Measurements from ENCODE around the gene B4GALNT3. TPM values are rescaled to one million over a fixed set of nuclear protein-coding genes. Genes with fewer than 3 reads are reported as not detected.

Gene B4GALNT3
- total RNA-seq, 1 donor from 2014 or later: 8.2 TPM

DNA sequence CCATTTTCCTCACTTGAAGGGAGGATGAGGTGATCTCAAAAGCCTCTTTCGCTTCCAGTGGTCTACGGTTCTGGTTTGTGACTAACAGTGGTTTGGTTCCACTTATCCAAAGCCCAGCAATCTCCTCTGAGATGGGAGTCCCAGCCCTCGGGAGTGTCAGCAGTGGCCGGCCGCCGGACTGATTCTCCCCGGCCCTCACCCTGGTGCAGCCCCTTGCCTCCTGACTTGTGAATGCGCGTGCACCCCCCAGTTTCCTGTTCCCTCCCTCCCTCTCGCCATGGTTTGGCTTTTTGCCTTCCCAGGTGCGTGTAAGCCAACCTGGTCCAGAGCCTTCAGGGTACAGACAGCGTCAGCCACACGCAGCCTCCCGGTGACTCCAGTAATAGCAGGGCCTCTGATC lies 74.5 kb downstream of the B4GALNT3 start:
- FAIRE-seq (no peak), DNase-seq (ENCODE audit: low read depth) (no peak)
- no peaks in the 10 kb centered on the region for H3K27me3 ChIP-seq (ENCODE audit: control insufficient read depth, insufficient read depth, low read length)
- no peaks in the 10 kb centered on the region for H3K36me3 ChIP-seq (ENCODE audit: control insufficient read depth, insufficient read depth, low read length)
- H3K4me3 ChIP-seq (ENCODE audit: low read depth, low read length): no peak overlapping the region
- TF ChIP-seq, protein P1, sequence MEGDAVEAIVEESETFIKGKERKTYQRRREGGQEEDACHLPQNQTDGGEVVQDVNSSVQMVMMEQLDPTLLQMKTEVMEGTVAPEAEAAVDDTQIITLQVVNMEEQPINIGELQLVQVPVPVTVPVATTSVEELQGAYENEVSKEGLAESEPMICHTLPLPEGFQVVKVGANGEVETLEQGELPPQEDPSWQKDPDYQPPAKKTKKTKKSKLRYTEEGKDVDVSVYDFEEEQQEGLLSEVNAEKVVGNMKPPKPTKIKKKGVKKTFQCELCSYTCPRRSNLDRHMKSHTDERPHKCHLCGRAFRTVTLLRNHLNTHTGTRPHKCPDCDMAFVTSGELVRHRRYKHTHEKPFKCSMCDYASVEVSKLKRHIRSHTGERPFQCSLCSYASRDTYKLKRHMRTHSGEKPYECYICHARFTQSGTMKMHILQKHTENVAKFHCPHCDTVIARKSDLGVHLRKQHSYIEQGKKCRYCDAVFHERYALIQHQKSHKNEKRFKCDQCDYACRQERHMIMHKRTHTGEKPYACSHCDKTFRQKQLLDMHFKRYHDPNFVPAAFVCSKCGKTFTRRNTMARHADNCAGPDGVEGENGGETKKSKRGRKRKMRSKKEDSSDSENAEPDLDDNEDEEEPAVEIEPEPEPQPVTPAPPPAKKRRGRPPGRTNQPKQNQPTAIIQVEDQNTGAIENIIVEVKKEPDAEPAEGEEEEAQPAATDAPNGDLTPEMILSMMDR (IDR thresholded peaks at IDR 0.05; ENCODE audit: insufficient read depth, low read length, severe bottlenecking): no peak

DNA sequence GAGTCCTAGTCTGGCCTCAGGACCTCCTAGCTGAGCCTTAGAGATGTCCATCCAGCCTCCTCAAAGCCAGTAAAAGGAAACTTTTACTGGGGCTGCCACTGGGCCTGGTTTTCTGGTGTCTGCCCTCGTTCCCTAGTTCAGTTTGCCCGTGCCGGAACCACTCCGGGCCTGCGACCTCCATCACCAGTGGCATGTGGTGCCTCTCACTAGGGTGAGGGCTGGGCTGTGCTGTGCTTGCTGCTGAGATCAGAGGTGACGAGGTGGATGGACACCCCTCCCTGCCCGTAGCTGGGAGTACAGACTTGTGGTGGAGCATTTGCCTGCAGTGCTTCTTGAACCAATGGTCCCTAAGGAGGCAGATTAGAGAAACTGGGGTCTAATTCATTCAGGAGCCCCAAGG lies 75.7 kb downstream of the B4GALNT3 start:
- no peaks in the 10 kb centered on the region for H3K36me3 ChIP-seq (ENCODE audit: control insufficient read depth, insufficient read depth, low read length)
- TF ChIP-seq, protein P1 (IDR thresholded peaks at IDR 0.05; ENCODE audit: insufficient read depth, low read length, severe bottlenecking): no peak
- H3K4me3 ChIP-seq (ENCODE audit: low read depth, low read length): no peak overlapping the region
- FAIRE-seq: no peak
- no peaks in the 10 kb centered on the region for H3K27me3 ChIP-seq (ENCODE audit: control insufficient read depth, insufficient read depth, low read length)
- no peak for DNase-seq (ENCODE audit: low read depth)

DNA sequence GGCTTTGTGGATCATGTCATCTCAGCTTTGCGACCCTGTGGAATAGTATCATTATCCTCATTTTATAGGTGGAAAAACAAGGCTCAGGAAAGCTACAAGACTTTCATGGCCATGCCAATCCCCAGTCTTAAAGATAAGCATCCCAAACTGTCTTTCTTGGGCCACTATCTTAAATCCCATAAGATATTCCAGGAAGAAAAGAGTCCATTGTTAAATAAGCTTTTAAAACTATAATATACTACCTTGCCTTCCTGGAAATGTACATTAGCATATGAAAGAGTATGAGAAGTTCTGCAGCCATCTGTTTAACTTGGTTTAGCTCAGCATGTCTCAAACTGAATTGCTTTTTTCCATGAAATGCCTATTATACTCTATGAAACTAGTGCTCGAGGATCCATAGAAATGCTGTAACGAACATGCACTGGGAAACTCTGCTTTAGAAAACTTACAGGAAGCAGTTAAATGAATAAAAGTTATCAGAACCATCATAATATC lies 77.1 kb downstream of the B4GALNT3 start:
- FAIRE-seq (no peak), DNase-seq (ENCODE audit: low read depth) (no peak)
- Histone ChIP-seq H3K36me3 (ENCODE audit: control insufficient read depth, insufficient read depth, low read length) (no peaks in the 10 kb centered on the region), H3K4me3 (ENCODE audit: low read depth, low read length) (no peak overlapping the region), H3K27me3 (ENCODE audit: control insufficient read depth, insufficient read depth, low read length) (no peaks in the 10 kb centered on the region)
- TF ChIP-seq, protein P1 (IDR thresholded peaks at IDR 0.05; ENCODE audit: insufficient read depth, low read length, severe bottlenecking): no peak

DNA sequence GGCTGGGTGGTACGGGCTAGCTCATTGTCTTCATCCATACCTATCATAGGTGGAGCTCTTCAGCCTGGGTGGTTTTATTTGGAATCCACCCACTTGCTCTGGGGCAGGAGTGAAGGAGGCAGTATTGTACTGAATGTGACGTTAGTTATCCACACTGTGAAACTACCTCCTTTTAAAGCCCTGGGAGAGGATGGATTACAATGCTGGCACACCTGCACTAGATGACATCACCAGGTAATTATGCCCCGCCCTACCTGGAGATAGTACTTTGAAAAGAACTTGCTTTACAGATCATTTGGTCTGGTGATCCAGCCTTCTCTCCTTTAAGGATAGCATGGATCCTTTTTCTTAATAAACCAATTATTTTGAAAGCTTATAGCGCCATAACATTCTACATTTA lies 78.0 kb downstream of the B4GALNT3 start:
- FAIRE-seq: peak; percentile 95
- TF ChIP-seq, protein P1 (IDR thresholded peaks at IDR 0.05; ENCODE audit: insufficient read depth, low read length, severe bottlenecking): no peak
- no peak overlapping the region for H3K4me3 ChIP-seq (ENCODE audit: low read depth, low read length)
- peaks cover 4% of the 10 kb centered on the region for H3K27me3 ChIP-seq (ENCODE audit: control insufficient read depth, insufficient read depth, low read length)
- peak; percentile 92 for DNase-seq (ENCODE audit: low read depth)
- H3K36me3 ChIP-seq (ENCODE audit: control insufficient read depth, insufficient read depth, low read length): no peaks in the 10 kb centered on the region

DNA sequence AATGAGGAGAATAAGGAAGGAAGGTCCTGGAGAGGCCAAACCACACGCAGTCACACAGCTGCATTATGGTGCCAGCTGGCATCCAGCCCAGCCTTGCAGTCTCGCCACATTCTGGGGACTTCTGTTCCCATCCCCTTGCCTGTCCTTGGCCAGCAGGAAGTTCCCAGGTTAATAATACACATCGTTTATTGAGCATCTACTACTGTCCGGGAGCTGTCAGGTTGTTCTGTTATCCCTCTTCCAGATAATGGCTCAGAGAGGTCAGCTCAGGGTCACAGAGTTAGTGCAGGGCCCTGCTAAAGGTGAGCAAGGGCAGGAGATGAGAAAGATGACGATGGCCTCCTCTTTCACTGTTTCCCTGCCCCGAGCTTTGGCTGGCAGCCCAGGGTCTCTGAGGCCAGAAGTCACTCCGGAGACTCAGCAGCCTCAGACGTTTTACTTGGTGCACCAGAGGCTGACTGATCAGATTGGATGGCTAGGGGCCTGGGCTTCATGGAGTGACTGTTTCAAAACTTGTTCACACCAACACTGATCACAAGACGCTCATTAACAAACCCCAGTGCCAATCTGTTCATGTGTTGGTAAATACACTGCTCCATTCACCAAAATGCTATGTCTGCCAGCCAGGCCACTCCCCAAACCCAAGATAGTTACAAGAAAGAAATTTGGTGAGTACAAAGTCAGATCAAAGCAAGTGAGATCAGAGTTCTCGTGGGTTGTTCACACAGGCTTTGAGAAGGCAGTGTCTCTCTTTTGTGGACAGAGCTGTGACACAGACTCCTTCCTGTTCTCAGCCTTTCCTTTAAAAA lies 79.2 kb downstream of the B4GALNT3 start:
- Histone ChIP-seq H3K27me3 (ENCODE audit: control insufficient read depth, insufficient read depth, low read length) (peaks cover 5% of the 10 kb centered on the region), H3K36me3 (ENCODE audit: control insufficient read depth, insufficient read depth, low read length) (no peaks in the 10 kb centered on the region), H3K4me3 (ENCODE audit: low read depth, low read length) (no peak overlapping the region)
- FAIRE-seq: peak; percentile 85
- peak; percentile 54 for DNase-seq (ENCODE audit: low read depth)
- TF ChIP-seq, protein P1 (IDR thresholded peaks at IDR 0.05; ENCODE audit: insufficient read depth, low read length, severe bottlenecking): no peak
